GM12878 (cell line): Measurements from ENCODE around the gene RERE.

Experiments
- CHD4 ChIP-seq: fragments of 200-600 bp; sonication (generic); IDR thresholded peaks from 2 replicates; pipeline ENCODE4 v1.6.1; 2016; ENCODE audit warnings: mild to moderate bottlenecking
- GABPA ChIP-seq: IDR thresholded peaks from 2 replicates; pipeline ENCODE4 v1.6.1; 2014; ENCODE audit warnings: antibody characterized with exemption, low read depth, mild to moderate bottlenecking, inconsistent platforms
- HDAC2 ChIP-seq: fragments of 200-600 bp; sonication (generic); IDR thresholded peaks from 2 replicates; pipeline ENCODE4 v1.6.1; 2017
- KDM1A ChIP-seq: fragments of 200-600 bp; sonication (generic); IDR thresholded peaks from 2 replicates; pipeline ENCODE4 v1.6.1; 2016; ENCODE audit warnings: borderline replicate concordance
- POLR2AphosphoS5 ChIP-seq: IDR thresholded peaks from 2 replicates; pipeline ENCODE4 v1.6.1; 2011; ENCODE audit warnings: mild to moderate bottlenecking, low read length, inconsistent platforms
- SRF ChIP-seq, 2 experiments: IDR thresholded peaks; 2 replicates each; pipeline ENCODE4 v1.6.1; 2011; ENCODE audit warnings: low read depth in 2 of 2, low read length in 2 of 2, mild to moderate bottlenecking in 1 of 2, moderate library complexity in 1 of 2
- YY1 ChIP-seq: IDR thresholded peaks from 2 replicates; pipeline ENCODE4 v1.6.1; 2011; ENCODE audit warnings: low read depth, mild to moderate bottlenecking, low read length
- ZNF24 ChIP-seq: fragments of 450-650 bp; IDR thresholded peaks from 2 replicates; pipeline ENCODE4 v1.6.1; 2017; ENCODE audit warnings: antibody characterized with exemption, mild to moderate bottlenecking
- TF ChIP-seq, protein P1 (sequence below), 3 experiments: IDR thresholded peaks in 2 of 3; conservative IDR thresholded peaks in 1 of 3; 2 replicates each; pipeline ENCODE4 v1.5.1; 2011; ENCODE audit warnings: low read depth in 3 of 3, low read length in 3 of 3, mild to moderate bottlenecking in 3 of 3, control low read depth in 2 of 3, moderate library complexity in 2 of 3, inconsistent platforms in 1 of 3, mixed read lengths in 1 of 3; ENCODE audit not compliant: control insufficient read depth in 2 of 3, insufficient read depth in 1 of 3; ENCODE audit errors: extremely low read depth in 1 of 3

DNA sequence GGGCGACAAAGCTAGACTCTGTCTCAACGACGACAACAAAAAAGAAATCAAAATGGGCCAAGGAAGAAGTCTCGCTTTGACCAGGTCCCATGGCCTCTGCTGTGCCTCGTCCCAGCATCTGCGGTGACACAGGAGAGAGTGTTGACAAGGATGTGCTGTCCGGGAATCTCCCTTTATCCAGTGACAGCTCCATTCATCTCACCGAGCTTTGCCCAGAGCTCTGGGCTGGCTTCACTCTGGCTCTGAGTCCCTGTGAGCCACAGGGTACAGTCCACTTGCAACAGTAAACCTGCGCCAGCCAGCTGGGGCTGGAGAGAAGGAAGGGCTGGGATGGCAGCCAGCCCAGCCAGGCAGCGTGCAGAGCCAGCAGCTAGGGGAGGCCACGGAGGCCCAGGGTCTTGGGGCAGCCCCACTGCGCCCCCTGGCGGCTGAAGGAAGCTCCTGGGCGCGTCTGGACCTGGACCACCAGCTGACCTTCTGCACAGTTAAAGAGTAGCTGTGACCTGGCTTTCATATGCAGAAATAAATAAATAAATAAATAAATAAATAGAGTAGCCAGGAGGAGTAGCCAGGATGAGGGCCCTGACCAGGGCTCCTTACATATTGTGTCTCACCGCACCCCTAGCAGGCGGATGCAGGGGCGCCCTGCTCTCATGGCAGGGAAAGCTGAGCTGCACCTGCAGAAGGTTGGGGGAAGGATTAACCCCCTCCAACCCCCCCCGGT, 31.4 kb upstream of the RERE start:
- no peak for TF ChIP-seq KDM1A
- no peak for TF ChIP-seq GABPA
- no peak for TF ChIP-seq ZNF24
- TF ChIP-seq POLR2AphosphoS5 = no peak
- TF ChIP-seq, protein P1, sequence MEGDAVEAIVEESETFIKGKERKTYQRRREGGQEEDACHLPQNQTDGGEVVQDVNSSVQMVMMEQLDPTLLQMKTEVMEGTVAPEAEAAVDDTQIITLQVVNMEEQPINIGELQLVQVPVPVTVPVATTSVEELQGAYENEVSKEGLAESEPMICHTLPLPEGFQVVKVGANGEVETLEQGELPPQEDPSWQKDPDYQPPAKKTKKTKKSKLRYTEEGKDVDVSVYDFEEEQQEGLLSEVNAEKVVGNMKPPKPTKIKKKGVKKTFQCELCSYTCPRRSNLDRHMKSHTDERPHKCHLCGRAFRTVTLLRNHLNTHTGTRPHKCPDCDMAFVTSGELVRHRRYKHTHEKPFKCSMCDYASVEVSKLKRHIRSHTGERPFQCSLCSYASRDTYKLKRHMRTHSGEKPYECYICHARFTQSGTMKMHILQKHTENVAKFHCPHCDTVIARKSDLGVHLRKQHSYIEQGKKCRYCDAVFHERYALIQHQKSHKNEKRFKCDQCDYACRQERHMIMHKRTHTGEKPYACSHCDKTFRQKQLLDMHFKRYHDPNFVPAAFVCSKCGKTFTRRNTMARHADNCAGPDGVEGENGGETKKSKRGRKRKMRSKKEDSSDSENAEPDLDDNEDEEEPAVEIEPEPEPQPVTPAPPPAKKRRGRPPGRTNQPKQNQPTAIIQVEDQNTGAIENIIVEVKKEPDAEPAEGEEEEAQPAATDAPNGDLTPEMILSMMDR (IDR thresholded peaks at IDR 0.05 in 2 of 3, conservative IDR thresholded peaks at IDR 0.05 in 1 of 3; ENCODE audit: control insufficient read depth in 2 of 3, extremely low read depth in 1 of 3, insufficient read depth in 1 of 3, low read depth in 3 of 3, low read length in 3 of 3) = peak; percentile 82 to 95 (median 87)
- peak; percentile 68; the same call in 1 of the 2 replicates for TF ChIP-seq YY1
- no peak for TF ChIP-seq SRF (IDR thresholded peaks at IDR 0.05; ENCODE audit: low read depth in 2 of 2, low read length in 2 of 2)
- no peak for TF ChIP-seq CHD4
- no peak for TF ChIP-seq HDAC2
